ENCODE data around the gene SLC9A8.
"Not testable (repeated sequence)": the region's sequence is repeated elsewhere in the genome, so short reads cannot be mapped to it uniquely, and the experiment has no call there.

Gene SLC9A8

DNA sequence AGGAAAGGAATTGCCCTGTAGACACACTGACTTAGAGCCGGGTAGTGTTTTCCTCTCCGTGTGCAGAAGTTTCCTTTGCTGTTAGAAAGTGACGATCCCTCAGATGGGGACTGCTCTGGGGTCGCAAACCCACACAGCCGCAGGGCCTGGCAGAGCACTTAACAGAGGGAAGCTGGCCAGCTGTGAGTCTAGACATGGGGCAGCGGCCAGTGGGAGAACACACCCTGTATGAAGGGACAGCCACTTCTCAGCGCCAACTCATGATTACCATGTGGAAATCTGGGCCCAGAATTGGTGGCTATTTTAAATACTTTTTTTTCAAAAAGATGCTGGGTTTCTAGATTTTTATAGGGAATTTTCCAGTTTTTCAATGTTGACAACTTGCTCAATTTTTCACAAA, 39.4 kb downstream of the SLC9A8 start:
- DNase-seq, result no peak

DNA sequence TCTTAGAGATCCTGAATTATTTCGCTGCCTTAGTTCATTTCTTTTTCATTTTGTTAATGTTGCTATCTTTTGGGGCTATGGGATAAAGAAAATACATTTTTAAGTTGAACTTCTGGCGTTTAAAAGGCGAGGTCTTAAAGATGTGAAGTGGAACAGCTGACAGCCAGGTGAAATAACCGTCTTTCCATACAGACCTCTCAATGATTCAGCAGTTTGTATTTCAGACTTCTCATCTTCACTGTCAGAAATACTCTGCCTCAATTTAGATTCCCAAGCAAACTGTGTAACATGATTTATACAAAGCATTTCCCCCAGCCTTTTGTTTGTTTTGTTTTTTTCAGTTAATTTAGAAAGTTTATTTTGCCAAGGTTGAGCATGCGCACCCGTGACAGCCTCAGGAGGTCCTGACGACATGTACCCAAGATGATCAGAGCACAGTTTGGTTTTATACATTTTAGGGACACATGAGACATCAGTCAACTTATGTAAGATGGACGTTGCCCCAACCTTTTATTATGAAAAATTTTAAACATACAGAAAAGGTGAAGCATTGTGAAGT, 40.0 kb downstream of the SLC9A8 start:
- DNase-seq, result no peak

DNA sequence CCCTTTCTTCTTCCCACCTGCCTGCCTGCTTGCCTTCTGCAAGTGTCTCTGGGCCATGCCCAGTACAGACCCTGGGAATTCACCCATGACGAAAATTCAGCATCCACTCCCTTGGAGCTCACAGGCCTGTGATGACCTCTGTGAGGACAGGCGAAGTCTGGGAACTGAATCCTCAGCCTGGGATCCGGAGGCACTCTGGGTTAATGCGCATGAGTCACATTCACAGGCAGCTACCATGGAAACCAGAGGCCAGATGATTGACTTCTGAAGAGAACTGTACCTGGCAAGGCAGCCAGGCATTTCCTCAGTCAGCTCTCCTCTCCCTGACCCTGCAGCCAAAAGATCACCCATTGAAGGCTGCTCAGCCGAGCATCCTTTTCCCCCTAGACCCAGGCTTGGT, 41.0 kb downstream of the SLC9A8 start:
- no peak for DNase-seq

DNA sequence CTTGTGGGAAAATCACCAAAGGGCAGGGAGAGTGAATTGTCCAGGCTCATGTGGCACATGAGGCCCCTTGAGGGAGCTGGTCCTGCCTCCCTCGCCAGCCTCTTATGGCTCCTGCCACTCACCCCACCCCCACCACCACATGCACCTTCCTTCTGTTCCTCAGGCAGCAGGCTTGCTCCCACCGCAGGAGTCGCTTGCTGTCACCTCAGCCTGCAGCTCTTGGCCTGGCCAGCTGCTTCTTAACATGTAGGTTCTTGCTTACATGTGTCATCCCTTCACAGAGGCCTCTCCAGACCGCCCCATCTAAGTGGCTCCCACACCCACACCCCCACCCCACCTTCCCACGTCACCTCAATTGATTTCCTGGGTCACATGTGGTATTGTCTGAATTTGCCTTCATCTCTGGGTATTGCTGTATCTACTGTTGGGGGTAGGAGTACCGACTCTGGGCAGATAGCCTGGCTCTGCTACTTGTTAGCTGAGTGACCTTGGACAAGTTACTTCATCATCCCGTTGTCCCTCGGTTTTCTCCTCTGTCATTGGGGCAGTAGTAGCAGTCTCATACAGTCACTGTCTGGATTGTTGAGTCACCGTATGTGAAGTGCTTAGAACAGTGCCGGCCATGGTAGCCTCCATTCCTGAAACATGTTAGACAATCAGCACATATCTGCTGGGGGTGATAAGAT, 41.7 kb downstream of the SLC9A8 start:
- no peak for DNase-seq

DNA sequence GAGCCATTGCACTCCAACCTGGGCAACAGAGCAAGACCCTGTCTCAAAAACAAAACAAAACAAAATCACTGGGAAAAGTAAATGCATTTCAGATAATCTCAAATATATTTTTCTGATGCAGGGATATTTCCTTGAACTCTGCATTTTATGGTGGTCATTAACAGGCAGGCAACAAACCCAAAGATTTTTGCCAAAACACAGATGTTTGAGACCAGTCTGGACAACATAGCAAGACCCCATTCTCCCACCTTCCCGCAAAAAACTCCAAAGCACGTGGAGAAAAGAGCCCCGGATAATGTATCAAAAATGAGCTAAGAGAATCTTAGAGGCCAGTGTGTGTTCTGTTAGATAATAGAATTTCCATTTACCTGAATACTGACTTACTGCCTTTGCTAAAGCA, 44.3 kb downstream of the SLC9A8 start:
- DNase-seq, result no peak

DNA sequence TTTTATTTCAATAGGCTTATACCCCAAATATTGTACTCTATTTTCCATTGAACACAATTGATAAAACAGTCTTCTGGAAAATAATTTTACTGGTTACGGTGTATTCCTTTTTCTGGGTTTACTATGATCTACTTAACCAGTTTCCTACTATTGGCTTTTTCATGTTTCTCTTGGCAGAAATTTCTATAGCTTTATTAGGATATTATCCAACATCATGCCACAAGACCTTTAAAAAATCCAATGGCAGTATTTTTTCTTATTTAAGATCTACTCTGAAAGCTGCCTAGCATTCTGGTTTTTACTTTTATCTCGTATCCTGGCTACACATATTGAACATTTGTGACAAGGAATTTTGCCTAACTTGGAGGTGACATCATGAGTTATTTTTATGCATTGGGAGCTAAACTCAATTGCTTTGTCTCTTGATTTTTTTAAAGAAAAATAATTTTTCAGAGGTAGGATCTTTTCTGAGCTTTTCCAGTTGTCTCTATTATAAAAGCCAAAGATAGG, 45.5 kb downstream of the SLC9A8 start:
- no peak for DNase-seq

DNA sequence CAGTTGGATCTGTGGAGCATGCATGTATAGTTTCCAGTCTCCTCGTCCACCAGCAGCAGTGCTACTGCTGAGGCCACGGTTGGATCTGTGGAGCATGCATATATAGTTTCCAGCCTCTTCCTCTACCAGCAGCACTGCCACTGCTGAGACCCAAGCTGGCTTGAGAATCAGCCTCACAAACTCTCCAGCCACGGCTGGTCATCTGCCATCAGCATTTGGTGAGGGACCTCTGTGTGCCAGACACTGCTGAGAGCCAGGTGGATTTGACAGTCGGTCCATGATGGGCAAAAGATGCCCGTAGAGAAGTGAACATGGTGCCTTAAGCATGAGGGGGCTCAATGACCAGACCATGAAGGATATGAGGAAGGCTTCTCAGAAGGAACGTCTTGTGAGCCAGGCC, 46.4 kb downstream of the SLC9A8 start:
- DNase-seq, result no peak

DNA sequence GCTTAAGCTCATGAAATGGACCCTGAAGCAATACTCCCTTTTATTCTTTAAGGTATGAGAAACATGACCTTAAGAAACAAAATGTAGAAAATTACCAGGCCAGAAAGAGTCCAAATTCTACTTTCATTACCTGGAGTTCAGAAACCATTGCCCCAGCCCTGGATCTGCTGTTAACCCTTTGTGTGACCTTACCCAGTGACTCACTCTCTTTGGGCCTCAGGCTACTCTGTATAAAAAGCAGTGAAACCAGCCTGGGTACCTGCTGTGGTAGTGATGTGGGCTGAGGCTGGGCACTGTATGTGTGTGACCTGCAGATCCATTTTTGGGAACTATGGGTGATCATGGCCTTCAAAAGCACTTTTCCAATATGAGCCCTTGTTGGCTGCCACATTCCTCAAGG, 47.2 kb downstream of the SLC9A8 start:
- DNase-seq, result no peak

DNA sequence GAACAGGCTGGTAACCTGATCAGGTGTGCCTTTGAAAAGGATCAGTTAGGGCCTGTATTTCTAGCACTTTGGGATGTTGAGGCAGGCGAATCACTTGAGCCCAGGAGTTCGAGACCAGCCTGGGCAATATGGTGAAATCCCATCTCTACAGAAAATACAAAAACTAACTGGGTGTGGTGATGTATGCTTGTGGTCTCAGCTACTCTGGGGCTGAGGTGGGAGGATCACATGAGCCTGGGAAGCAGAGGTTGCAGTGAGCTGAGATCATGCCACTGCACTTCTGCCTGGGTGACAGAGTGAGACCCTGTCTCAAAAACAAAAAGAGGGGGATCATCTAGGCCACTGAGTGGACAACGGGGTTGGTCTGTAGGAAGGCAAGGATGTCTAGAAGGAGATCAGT, 48.6 kb downstream of the SLC9A8 start:
- not testable (repeated sequence) for DNase-seq

DNA sequence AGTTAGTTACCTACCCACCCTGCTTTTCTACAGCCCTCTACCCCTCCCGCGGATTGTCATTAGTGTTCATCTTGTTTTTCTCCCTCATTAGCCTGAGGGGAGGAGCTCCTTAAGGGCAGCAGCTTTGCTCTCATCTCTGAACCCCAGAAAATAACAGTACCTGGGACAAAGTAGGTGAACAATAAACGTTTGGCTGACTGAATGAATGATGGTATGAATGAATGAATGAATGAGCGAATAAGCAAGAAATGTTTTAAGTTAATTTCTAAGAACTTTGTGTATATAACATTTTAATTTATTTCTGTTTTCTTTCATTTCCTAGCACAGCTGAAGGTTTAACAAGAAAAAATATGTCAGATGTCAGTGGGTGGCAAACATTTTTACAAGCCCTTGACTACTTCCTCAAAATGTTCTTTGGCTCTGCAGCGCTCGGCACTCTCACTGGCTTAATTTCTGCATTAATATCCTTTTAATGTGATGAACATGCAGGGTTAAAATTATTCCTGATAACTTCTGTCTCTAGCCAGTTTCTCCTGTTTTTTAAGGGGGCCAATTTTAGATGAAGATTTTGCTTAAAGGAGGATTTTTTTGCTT, 50.1 kb downstream of the SLC9A8 start:
- DNase-seq, result no peak

DNA sequence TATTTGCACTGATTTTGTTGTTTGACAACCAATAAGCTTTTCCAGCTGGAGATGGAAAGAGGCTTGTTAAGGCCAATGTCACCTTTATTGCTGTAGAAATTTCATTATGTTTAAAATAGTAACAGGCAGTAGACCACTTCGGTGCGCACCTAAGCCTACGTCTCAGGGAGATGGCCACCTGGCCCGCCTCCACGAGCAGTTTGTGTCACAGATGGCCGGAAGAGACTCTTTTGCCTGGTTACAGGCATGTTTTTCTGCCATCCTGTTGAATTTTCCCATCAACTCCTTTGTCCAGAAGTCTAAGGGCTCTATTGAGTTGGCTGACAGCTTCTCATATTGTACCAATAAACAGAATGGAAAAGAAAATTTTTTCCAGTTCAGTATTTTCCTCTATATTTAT, 51.0 kb downstream of the SLC9A8 start:
- no peak for DNase-seq

DNA sequence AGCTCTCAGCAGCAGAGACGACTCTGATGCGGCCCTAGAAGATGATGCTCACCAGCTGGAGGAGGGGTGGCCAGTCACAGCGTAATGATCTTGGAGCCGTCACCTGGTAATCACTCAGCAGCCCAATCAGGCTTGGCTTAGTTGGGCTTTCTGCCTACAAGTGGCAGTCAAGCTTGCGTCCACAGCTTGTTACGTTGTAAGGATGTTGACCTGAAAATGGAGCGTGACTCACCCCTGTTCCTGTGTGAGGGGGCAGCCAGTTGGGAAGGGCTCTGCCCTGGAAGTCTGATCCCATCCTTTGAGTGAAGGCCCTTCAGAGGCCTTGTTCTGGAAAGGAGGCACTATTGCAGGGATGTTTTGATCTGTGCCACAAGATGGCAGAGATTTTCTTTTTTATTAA, 52.9 kb downstream of the SLC9A8 start:
- no peak for DNase-seq

DNA sequence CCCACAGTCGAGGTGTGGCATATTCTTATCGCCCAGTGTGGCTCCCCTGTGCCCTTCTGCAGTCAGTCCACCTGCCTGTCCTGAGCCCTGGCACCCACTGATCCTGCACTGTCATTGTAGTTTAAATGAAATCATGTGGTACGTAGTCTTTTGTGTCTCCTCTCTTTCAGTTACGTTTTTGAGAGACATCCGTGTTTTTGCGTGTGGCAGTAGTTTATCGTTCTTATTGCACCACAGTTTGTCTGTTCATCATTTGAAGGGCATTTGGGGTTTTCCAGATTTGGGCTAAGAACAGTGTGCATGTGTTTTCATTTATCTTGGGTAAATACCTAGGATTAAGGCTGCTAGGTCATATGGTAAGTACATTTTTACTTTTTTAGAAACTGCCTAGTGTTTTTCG, 53.4 kb downstream of the SLC9A8 start:
- no peak for DNase-seq

DNA sequence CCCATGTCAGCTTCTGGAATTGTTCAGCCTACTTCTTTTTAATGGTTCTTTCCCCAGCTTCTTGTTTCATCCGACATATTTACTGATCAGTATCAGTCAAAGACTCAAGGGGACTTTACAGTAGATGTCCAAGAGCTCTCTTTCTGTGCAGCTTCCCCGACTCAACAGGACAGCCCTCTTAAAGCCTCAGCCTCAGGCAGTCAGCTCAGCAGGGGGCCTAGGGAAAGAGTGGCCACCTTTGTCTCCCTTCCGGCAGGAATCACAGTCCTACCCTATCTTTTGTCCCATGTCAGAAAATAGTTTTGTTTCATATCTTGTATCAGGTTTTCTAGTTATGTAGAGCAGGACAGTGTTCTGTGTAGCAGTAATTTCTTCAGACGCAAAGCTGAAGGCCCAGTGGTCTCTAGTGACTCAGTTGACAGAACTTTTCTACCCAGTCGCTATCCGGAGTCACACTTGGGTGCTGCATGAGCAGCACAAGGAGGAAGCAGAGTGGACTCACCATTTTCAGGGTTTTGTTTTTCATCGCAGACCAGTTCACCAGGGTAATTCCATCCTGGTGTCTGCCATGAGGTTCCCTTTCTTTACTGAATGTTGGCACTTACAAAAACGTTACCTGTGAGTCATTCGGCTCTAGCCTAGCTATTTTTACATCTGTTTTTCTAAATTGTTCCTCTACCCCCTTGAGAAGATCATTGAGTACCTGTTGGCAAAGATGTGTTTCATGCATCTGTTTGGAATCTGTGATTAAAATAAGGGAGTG, 55.0 kb downstream of the SLC9A8 start:
- no peak for DNase-seq

DNA sequence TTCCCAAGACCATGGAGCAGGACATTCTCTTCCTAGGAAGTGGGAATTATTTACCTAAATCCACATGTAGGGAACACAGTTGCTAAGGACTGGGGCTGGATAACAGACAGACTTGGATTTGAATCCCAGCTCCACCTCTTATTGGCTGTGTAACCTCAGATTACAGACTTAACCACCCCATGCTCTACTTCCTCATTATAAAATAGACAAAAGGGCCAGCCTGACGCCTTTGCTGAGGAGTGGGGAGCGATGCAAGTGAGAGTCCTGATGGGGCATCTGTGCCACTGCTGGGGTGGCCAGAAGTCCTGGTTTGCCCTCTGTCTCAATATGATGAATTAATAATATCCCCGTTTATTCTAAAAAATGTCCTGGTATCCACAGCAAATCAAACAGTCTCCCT, 55.9 kb downstream of the SLC9A8 start:
- DNase-seq, result no peak

DNA sequence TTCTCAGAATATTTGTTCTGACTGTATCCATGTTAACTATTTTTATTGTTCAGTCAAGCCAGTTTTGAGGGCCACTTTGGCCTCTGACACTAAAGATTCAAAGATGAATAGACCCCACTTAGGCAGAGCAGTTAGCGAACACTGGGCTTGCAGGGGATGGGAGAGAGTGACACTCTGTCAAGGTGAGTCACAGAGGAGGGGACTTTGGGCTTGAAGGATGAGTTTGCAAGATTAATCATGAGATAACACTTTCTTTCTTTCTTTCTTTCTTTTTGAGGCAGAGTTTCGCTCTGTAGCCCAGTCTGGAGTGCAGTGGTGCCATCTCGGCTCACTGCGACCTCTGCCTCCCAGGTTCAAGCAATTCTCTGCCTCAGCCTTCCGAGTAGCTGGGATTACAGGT, 56.3 kb downstream of the SLC9A8 start:
- DNase-seq, result no peak

DNA sequence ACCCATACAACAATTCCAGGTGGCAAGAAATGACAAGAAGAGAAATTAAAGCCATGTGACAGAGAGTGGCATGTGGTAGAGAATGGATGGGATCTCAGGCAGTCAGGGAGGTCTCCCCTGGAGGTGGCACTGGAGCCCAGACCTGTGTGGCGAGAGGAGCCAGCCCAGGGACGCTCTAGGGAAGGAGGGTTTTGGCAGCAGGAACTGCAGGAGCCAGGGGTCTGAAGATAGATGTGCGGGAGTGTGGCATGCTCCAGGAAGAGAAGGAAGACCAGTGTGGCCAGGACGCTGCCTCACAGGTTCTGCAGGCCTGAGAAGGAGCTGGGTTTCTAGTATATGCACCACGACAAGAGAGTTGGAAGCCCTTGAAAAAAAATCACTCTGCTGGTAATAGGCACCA, 57.6 kb downstream of the SLC9A8 start:
- no peak for DNase-seq

DNA sequence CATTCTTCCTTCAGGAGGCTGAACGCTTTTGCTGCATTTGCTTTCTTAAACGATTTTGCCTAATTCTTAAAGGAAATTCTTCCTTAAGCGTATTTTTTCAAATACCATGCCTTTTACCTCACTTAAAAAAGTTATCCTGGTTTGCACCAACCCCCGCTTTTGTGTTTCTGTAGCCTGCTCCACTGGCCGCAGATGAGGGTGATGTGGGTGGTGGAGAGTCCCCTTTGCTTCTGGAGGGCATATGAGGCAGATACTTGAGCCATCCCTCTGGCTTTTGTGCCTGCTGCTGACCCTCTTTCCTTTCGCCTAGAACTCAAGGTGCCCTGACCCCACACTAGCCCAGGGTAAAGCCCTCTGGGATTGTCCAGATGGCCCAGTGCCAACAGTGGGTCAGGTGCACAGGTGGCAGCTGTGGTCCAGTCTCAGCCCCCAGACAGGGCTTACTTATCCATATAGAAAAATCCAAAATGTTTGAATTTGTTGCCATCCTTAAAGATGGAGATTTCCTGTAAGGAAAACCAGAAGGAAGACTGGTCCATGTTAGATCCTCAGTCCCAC, 58.8 kb downstream of the SLC9A8 start:
- no peak for DNase-seq

DNA sequence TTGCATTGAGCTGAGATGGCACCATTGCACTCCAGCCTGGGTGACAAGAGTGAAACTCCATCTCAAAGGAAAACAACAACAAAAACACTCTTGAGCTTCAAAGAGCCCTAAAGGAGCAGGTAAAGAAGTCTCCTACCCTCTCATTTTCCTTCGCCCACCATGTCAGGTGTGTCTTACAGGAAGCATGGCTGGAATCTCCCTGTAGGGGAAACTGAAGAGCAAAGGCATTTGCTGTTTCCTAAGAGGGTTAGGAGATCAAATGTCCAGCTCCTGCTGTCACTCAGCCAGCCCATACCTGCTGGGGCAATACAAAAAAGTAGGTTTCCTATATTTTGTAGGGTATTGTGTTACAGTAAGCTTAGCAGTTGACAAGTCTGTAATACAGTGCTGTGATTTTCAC, 59.4 kb downstream of the SLC9A8 start:
- DNase-seq, result no peak

DNA sequence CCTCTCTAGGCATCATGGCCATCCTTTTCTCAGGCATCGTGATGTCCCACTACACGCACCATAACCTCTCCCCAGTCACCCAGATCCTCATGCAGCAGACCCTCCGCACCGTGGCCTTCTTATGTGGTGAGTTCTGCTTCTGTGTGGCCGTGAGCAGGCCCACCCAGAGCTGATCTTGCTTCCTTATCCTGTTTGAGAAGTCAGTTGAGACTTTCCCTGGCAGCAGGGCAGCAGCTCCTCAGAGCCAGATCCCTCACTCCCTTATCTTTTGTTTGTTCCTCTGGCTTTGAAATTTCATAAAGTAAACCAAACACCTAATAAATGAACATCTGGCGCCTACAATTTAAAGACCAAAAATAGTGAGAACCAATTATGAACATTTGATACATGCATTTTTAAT, 62.1 kb downstream of the SLC9A8 start:
- DNase-seq, result no peak

DNA sequence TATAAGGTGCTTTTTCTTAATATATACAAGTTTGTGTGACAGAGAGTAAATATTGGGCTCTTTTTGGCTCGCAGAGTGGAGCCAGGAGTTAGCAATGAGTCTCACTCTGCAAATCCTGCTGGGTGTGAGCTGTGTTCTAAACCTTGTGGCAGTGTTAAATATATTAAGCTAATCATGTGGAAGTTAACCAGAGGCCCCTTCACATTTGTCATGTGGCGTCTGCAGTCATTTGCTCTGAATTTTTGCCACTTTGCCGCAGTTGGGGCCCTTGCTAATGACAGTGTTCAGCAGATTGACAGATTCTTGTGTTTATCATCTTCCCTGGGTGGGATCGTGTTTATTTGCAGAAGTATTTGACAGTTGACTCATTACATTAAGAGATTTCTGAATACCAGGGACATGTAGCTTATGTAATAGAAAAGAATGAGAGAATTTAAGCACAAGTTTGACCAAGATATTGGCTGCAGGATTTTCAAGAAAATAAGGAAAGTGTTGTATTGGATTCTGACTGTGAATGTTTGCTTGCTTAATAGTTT, 64.8 kb downstream of the SLC9A8 start:
- no peak for DNase-seq

DNA sequence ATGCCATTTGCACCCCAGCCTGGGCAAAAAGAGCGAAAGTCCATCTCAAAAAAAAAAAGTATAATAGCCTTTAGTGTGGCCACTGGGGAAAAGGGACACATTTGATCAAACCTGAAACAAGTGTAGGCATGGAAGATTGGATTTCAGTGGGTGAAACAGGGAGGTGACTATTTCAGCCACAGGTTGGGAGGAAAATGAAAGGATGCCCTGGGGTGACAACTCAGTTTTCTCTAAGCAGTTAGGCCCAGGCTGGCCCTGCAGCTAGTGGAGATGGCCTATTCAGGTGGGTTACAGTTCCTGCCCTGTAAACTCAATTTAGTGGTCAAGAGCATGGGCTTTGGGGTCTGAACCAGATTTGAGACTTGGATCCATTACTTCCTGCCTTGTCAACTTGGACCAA, 66.3 kb downstream of the SLC9A8 start:
- DNase-seq, result no peak

DNA sequence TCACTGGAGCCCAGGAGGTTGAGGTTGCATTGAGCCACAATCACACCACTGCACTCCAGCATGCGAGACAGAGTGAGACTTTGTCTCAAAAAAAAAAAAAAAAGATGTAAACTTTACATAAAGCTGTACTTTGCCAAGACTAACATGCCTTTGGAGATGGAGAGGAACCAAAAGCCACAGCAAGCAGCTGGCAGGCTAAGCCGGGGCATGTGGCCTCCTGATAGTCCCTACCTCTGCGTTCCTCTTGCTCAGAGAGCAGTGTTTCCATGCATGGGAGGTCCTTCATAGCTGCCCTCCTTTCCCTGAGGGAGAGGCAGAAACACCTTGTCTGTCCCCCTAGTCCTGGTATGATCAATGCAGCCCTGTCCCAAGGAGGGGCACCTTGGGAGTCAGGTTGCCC, 67.5 kb downstream of the SLC9A8 start:
- DNase-seq, result no peak

All from NCI-H524 treated with DMSO at 0.1 percent for 48 hours (cell line).